GM21390 (cell line): ENCODE data around the gene PJVK.
A peak's percentile ranks its signal among the peaks of the same experiment; 100 is the strongest.
"Not testable (repeated sequence)": the region's sequence is repeated elsewhere in the genome, so short reads cannot be mapped to it uniquely, and the experiment has no call there.

Source experiments
- ATAC-seq: cut with Tn5 transposase; IDR thresholded peaks from one replicate; pipeline ENCODE4 v1.9.1; 2021; ENCODE audit not compliant: unreplicated experiment

Gene PJVK

GRCh38 chr2:178428396-178428806, 22.8 kb upstream of the PJVK start:
- ATAC-seq: no peak

DNA sequence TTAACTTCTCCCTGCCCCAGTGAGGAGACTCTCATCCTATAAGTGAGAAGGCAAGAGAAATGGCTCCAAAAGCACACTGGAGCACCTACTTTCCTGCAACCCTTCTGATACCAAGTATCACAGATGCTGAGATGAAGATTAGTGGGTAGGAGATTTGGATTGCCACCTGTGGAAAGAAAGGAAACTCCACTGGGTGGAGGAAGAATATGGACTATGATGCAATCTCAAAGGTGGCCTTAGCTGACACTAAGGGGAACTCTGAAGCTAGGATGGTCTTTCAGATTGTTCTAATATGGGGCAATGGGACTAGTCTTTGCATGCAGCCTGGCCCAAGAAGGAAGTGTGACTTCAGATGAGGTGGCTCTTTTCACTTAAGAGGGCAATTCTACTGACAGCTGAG, 21.8 kb upstream of the PJVK start:
- ATAC-seq: no peak

GRCh38 chr2:178436662-178437061, 14.5 kb upstream of the PJVK start:
- ATAC-seq: no peak

DNA sequence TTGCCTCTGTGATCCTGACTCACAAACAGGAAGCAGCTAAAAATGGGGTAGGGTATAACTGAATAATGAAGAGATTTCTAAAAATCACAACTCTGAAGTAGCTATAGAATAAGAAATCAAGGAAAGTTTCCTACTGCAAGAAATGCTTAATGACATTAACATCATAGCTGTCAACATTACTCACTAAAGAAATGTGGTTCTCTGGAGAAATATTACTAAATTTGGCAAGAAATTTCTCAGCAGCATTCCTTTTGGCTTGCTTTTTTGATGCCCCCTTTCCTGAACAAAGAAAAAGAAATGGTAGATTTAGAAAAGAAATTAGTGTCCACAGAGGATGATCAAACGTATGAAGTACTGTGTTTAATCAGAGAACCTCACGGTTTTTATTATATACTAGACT, 9.8 kb upstream of the PJVK start:
- no peak for ATAC-seq

DNA sequence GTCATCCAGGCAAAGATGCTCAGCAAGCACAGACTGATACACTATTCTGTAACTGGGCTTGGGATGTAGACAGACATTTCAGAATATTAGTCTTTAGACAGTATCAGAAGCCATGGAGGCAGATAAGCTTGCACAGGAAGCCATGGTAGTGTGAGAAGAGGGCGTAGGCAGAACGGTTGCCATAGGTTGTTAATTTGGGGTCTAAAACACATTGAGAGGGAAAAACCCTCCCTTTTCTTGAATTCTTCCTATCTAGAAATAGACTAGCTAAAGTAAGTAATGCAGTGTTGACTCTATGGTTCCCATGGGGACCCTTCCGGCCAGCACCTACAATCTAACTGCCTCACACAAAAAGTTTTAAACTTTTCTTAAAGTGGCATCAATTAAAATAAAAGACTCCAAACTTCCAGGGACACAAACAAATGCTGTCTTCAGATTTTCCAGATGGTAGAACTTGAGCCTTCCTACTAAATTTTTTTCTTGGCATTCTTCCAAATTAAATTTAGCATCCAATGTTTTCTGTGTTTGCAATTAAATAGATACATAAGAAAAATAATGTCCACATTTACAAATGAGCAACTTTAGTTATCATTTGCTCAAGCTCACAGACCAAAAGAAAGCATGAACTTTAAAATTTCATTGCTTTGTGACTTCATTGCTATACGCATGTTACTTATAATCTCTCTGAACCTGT, 2.1 kb upstream of the PJVK start:
- ATAC-seq: no peak

GRCh38 chr2:178449700-178450523, 1.3 kb upstream of the PJVK start:
- ATAC-seq: peak; percentile 5

DNA sequence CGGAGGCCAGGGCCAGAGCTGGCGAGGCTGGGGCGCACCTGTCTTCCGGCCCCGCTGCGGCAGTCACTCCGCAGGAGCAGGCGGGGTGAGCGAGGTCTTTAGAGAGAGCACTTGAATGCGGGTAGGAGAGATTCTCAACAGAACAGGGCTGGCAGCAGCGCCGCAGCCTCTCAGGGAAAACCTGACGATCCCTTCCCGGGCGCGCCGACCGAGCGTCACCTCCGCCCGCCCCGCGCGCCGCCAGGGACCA, 729 bp upstream of the PJVK start:
- peak; percentile 44 for ATAC-seq

GRCh38 chr2:178452334-178452733, 1.2 kb downstream of the PJVK start:
- ATAC-seq: no peak

- no peak for ATAC-seq
Observed at GRCh38 chr2:178452870-178453269, 1.7 kb downstream of the PJVK start.

DNA sequence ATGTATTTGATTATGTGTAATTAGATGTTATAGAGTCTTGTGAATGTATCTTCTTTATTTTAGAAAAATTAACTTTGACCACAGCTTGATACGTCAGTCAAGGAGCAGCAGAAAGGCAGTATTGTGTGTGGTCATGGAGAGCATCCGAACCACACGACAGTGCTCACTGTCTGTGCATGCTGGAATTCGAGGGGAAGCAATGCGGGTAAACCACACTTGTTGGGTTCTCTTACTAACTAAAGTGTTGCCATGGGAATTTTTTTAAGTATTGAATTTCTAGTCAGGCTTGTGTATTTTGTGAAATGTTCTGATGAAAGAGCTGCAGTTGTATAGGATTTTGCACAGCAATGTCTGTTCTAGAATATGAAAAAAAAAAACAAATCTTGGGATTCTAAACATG, 4.8 kb downstream of the PJVK start:
- no peak for ATAC-seq

GRCh38 chr2:178457390-178457886, 6.3 kb downstream of the PJVK start:
- ATAC-seq: no peak

DNA sequence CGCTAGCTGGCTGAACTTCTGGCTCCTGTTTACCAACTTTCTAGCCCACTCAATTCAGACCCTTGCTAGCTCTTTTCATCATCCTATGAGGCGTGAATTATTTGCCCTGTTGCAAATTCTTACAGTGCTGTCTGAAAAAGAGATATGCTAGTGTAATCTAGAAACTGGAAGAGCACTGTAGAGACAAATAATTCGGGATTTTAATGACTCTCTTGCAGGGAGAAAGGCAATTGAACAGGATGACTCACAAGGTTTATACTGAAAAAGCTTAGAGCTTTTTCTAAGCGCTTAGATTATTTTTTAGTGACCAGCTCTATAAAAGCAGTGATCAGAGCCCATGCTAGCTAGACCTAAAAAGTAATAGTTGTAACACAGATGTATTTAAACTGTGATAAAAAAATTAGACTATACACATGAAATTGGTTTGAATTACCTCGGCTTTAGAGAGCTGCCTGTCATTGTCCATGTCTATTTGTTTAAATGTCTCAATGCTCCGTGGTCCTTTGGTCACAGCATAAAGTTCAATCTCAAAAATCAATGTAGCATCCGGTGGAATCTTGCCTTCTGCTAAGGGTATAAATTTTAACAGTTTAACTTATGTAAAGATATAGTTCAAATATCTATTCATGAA, 18.2 kb downstream of the PJVK start:
- ATAC-seq: no peak

DNA sequence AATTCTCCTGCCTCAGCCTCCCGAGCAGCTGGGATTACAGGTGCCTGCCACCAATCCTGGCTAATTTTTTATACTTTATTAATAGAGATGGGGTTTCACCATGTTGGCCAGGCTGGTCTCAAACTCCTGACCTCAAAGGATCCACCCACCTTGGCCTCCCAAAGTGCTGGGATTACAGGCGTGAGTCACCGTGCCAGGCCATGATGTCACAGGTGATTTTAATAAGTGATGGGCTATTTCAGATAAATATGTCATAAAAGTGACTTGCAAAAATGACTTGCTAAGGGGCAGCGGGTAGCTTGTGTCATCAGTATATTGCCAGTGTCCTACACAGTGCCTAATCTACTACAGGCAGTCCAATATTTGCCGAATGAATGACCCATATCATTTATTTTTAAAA, 20.1 kb downstream of the PJVK start:
- ATAC-seq: not testable (repeated sequence)

GRCh38 chr2:178473373-178473772, 22.2 kb downstream of the PJVK start:
- no peak for ATAC-seq

DNA sequence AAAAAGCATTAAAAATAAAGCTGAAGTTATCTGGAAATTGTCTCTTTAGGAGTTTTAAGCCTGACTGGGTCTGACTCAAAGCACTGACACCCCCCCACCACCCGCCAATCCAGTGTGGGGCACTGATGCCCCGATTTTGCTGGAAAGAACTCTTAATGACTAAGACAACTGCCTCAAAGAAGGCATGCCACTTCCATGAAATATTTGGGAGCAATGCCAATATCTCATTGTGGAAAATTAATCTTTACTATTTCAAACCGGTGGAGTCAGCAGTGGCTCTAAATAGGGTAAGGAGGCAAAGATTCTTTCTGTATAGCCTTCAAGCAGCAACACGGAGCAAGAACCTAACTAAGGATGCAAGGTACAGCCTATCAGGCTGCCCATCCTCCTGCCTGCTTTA, 22.8 kb downstream of the PJVK start:
- no peak for ATAC-seq

- ATAC-seq: no peak
Observed at GRCh38 chr2:178474560-178474959, 23.4 kb downstream of the PJVK start.

- no peak for ATAC-seq
Observed at GRCh38 chr2:178476477-178476876, 25.3 kb downstream of the PJVK start.

- no peak for ATAC-seq
Observed at GRCh38 chr2:178477443-178478129, 26.4 kb downstream of the PJVK start.

DNA sequence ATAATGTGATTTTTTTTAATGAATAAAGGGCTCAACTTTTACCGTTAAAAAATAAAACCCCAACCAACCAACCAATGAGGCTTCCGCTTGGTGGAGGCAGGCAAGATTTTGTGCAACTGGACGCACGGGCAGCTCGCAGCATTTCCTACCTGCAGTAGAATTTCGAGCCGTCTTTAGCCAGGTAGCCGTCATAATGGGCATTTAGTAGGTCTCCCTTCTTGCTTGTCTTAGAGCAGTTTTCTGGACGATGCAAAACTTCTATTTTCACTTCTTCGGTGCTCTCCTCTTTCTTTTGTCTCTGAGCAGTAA, 26.9 kb downstream of the PJVK start:
- peak; percentile 0 for ATAC-seq

DNA sequence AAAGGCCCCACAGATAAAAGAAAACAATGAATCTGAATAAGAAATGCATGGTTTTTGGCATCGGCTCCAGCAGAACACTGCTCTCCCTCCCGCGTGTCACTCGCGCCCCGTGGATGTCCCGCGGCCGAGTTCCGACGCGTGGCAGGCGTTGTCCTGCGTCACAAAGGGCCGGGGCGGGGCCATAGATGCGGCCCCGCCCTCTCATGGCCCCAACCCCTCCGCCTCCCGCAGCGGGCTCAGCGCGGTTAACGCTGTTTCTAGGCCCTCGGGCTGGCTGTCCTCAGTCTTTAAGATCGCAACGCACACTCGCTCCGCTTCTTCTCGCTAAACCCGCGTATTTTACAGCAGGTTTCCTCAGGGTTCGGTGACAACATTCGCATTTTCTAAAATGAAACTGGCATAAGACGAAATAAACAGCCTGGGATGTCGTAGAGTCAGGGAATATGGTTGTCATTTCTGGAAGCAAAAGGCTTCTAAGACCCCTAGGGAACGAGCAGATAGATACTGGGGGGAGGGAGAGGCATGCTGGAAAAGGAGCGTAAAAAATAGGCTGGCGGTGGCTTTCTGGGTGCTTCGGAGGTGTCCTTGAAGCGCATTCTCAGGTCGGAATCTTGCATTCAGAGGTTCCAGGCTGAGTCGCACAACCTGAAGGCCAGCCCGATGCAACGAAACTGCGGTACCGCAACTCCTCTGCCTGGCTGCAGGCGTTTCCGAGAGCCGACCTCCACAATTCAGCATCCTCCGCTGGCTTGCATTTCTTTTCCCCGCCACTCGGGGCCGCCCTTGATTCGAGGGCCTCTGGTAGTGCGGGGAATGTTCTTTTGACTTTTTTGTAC, 27.5 kb downstream of the PJVK start, which contains the start of gene FKBP7:
FKBP7 (minus strand) TSS at position 162 of the 836 bp plus-strand sequence; CDS start at position 61, 101 bp downstream.
- ATAC-seq: peak; percentile 53

DNA sequence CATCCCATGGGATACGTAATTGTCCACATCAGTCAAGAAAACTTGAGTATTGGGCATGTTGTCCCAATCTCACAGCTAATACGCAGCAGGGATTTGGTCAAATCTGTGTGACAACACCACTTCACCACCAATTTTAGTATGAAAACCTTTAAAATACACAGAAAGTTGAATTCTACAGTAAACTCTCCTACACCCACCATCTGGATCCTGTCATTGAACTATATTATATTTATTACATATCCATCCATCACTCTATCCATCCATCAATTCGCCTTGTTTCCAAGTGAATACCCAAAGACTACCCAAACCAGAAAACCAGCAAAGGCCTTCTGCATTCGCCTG, 28.1 kb downstream of the PJVK start:
- no peak for ATAC-seq
